Central memory CD8-positive, alpha-beta T cell (primary cell): Measurements from ENCODE around the gene NTHL1.

Experiments
- ATAC-seq: fragments of 150-1000 bp; cut with Tn5 transposase; replicated peaks from 2 replicates; pipeline ENCODE4 v1.10.0; 2022; ENCODE audit warnings: mild to moderate bottlenecking, moderate FRiP score, moderate number of reproducible peaks; ENCODE audit not compliant: poor library complexity, severe bottlenecking; ENCODE audit errors: extremely low read depth
- DNase-seq, 2 donors: peaks; one replicate each; pipeline ENCODE4 v3.0.0; 2021; ENCODE audit warnings: low spot score in 2 of 2
- H3K27ac Mint-ChIP-seq: one replicate; pipeline ENCODE4 v1.8.0; 2022; ENCODE audit warnings: low read depth, mild to moderate bottlenecking, moderate library complexity, mixed read lengths
- H3K27me3 Mint-ChIP-seq: one replicate; pipeline ENCODE4 v1.8.0; 2022; ENCODE audit warnings: mixed read lengths
- H3K36me3 Mint-ChIP-seq: one replicate; pipeline ENCODE4 v1.8.0; 2022; ENCODE audit warnings: mild to moderate bottlenecking, moderate library complexity, mixed read lengths; ENCODE audit not compliant: insufficient read depth
- H3K4me1 Mint-ChIP-seq: one replicate; pipeline ENCODE4 v1.8.0; 2022; ENCODE audit warnings: mixed read lengths
- H3K4me3 Mint-ChIP-seq: one replicate; pipeline ENCODE4 v1.8.0; 2022; ENCODE audit warnings: mild to moderate bottlenecking, moderate library complexity, mixed read lengths
- H3K9me3 Mint-ChIP-seq: one replicate; pipeline ENCODE4 v1.8.0; 2022; ENCODE audit warnings: mixed read lengths

The NTHL1 gene

GRCh38 chr16:2008631-2009163, 38.9 kb downstream of the NTHL1 start:
- no peak for ATAC-seq

GRCh38 chr16:2008009-2008526, 39.6 kb downstream of the NTHL1 start:
- Mint-ChIP-seq H3K4me1 (peaks cover 48% of the 10 kb centered on the region), H3K36me3 (peaks cover 8% of the 10 kb centered on the region), H3K9me3 (no peaks in the 10 kb centered on the region), H3K4me3 (peak overlapping the region; percentile 83), H3K27me3 (no peaks in the 10 kb centered on the region), H3K27ac (peak overlapping the region; percentile 81)
- ATAC-seq: no peak
- DNase-seq: no peak

More at GRCh38 chr16:2008631-2009163, 38.9 kb downstream of the NTHL1 start:
- H3K27me3 Mint-ChIP-seq: no peaks in the 10 kb centered on the region
- H3K4me3 Mint-ChIP-seq: peak overlapping the region; percentile 83
- no peaks in the 10 kb centered on the region for H3K9me3 Mint-ChIP-seq
- peaks cover 8% of the 10 kb centered on the region for H3K36me3 Mint-ChIP-seq
- peak overlapping the region; percentile 81 for H3K27ac Mint-ChIP-seq
- H3K4me1 Mint-ChIP-seq: peaks cover 48% of the 10 kb centered on the region
- DNase-seq: no peak

- Mint-ChIP-seq H3K27me3 (no peaks in the 10 kb centered on the region), H3K4me3 (peak overlapping the region; percentile 83), H3K36me3 (peaks cover 10% of the 10 kb centered on the region), H3K27ac (peak overlapping the region; percentile 81), H3K4me1 (peaks cover 48% of the 10 kb centered on the region), H3K9me3 (no peaks in the 10 kb centered on the region)
- DNase-seq (no peak), ATAC-seq (no peak)
Observed at GRCh38 chr16:2007081-2007836, 40.4 kb downstream of the NTHL1 start.

GRCh38 chr16:2006317-2006716, 41.3 kb downstream of the NTHL1 start:
- Mint-ChIP-seq H3K27me3 (no peaks in the 10 kb centered on the region), H3K4me1 (peaks cover 48% of the 10 kb centered on the region), H3K36me3 (peaks cover 14% of the 10 kb centered on the region), H3K27ac (peak overlapping the region; percentile 58), H3K4me3 (peak overlapping the region; percentile 83), H3K9me3 (no peaks in the 10 kb centered on the region)
- ATAC-seq (no peak), DNase-seq (no peak)

- Mint-ChIP-seq H3K4me1 (peaks cover 48% of the 10 kb centered on the region), H3K9me3 (no peaks in the 10 kb centered on the region), H3K36me3 (peaks cover 18% of the 10 kb centered on the region), H3K27me3 (no peaks in the 10 kb centered on the region), H3K27ac (peak overlapping the region; percentile 58), H3K4me3 (peak overlapping the region; percentile 4)
- ATAC-seq (no peak), DNase-seq (no peak)
Observed at GRCh38 chr16:2005646-2006045, 42.0 kb downstream of the NTHL1 start.

- ATAC-seq (no peak), DNase-seq (no peak)
- Mint-ChIP-seq H3K27ac (no peak overlapping the region), H3K36me3 (peaks cover 16% of the 10 kb centered on the region), H3K4me1 (peaks cover 43% of the 10 kb centered on the region), H3K27me3 (no peaks in the 10 kb centered on the region), H3K4me3 (peak overlapping the region; percentile 23), H3K9me3 (no peaks in the 10 kb centered on the region)
Observed at GRCh38 chr16:2004795-2005517, 42.7 kb downstream of the NTHL1 start.

- Mint-ChIP-seq H3K27me3 (no peaks in the 10 kb centered on the region), H3K4me1 (peaks cover 42% of the 10 kb centered on the region), H3K9me3 (no peaks in the 10 kb centered on the region), H3K27ac (no peak overlapping the region), H3K4me3 (no peak overlapping the region), H3K36me3 (peaks cover 18% of the 10 kb centered on the region)
- ATAC-seq (peak; percentile 75), DNase-seq (peak; percentile 73 to 77)
Observed at GRCh38 chr16:2003827-2004641, 43.6 kb downstream of the NTHL1 start.

GRCh38 chr16:2003231-2003826, 44.3 kb downstream of the NTHL1 start:
- DNase-seq (no peak), ATAC-seq (no peak)
- Mint-ChIP-seq H3K9me3 (no peaks in the 10 kb centered on the region), H3K36me3 (peaks cover 17% of the 10 kb centered on the region), H3K27ac (no peak overlapping the region), H3K4me3 (no peak overlapping the region), H3K27me3 (no peaks in the 10 kb centered on the region), H3K4me1 (peaks cover 36% of the 10 kb centered on the region)

GRCh38 chr16:2002406-2003230, 45.0 kb downstream of the NTHL1 start:
- Mint-ChIP-seq H3K4me3 (no peak overlapping the region), H3K4me1 (peaks cover 29% of the 10 kb centered on the region), H3K36me3 (peaks cover 16% of the 10 kb centered on the region), H3K27me3 (no peaks in the 10 kb centered on the region), H3K9me3 (no peaks in the 10 kb centered on the region), H3K27ac (no peak overlapping the region)
- no peak for ATAC-seq
- DNase-seq: no peak

GRCh38 chr16:2001456-2002355, 45.9 kb downstream of the NTHL1 start:
- no peak for ATAC-seq
- Mint-ChIP-seq H3K27ac (no peak overlapping the region), H3K27me3 (no peaks in the 10 kb centered on the region), H3K36me3 (peaks cover 16% of the 10 kb centered on the region), H3K4me1 (peaks cover 19% of the 10 kb centered on the region), H3K9me3 (no peaks in the 10 kb centered on the region), H3K4me3 (no peak overlapping the region)
- DNase-seq: no peak
